Germinal center (tissue), 1 donor: ENCODE results near the gene NDEL1.

Experiments
- DNase-seq: peaks from one replicate; pipeline ENCODE4 v3.0.0; 2012; ENCODE audit warnings: mixed read lengths, low spot score

Gene NDEL1

DNA sequence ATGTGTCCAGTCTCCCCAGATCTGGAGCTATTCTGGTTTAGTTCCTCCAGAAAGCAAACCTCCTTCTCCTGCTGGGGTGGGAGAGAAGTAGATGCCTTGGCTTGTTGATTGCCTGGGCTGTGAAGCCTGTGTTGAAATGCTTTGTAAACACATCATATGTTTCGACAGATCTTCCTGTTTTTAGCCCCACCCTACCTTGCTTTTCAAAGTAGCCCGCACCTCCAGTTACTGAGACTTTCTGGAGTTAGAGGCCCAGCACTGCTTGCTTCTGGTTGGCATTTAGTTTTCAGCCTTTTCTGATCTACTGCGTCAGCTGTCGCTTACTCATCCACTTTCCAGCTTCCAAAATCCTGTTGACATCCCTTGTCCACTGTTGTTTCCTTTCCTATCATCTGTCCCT lies 17.9 kb upstream of the NDEL1 start:
- DNase-seq: no peak

DNA sequence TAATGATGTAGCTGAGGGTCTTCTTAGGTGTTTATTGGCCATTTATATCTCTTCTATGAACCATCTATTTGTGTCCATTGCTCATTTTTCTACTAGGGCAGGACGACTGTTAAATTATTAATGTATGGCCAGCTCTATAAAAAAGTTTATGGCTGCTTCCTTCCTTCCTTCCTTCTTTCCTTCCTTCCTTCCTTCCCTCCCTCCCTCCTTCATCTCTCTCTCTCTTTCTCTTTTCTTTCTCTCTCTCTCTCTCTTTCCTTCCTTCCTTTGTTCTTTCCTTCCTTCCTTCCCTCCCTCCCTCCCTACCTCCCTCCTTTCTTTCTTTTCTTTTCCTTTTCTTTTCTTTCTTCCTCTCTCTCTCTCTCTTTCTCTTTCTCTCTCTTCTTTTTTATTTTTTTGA lies 17.2 kb upstream of the NDEL1 start:
- no peak for DNase-seq

DNA sequence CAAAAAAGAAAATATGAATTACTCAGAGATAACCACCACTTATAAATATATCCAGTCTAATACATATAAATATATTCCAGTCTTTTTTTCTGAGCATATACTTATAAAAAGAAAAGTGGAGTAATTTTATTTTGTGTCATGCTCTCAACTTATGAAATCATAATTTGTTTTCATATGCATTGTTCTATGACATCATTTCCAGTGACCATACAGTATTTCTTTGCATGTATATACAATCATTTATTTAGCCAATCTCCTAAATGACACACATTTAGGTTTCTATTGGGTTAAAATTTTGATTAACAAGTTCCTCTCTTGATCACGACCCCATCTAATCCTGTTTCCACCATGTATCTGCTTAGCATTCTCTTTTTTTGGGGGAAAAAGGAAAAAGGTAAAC lies 16.4 kb upstream of the NDEL1 start:
- no peak for DNase-seq

DNA sequence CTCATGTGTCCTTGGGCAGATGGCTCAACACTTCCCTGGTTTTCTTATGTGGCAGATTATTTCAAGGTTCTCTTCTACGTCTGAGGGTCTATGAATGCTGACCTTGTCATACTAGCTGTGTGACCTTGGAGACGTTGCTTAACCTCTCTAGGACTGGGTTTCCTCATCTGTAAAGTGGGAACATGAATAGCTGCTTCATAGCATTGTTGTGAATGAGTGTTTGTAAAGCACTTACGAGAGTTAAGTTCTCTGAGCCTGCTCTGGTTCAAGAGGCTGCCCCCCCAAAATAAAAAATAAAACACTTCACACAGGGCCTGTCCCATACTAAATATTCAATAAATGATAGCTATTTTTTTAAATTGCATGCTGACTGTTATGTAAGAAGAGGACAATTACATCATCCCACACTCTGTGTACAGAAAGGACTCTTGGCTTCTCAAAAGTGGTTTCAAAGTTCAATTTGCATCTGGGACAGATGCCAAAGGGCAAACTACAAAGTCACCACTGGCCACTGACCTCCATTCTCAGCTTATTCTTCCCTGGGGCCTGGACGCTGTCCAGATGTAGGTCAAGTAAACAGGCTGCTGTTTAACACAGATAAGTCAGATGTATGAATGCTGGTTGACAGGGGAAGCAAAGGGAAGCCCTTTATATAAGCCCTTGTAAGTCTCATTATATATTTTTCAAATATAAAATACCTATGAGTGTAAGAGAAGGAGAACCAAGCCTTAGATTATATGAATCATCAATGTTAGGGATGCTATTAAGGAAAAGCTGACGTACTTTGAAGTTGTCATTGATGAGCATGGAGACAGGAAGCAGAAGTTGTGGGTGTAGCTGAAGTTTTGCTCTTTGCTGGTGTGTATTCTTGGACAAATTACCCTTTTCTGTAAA lies 15.4 kb upstream of the NDEL1 start:
- DNase-seq: no peak

DNA sequence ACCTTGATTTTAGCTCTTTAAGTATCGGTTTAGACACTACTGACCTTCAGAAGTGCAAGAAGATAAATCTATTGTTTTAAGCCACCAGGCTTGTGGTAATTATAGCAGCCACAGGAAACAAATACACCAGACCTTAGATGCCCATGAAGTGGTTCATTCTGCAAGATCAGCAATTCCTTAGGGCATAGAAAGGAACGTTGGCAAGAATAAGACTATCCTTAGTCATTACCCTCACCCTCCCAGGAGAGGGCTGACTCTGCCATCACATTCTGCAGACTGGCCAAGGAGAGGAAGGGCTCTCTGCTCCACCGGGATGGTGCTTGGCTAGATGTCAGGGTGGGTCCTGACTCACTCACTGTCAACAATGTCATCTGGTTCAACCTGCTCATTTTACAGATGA lies 14.1 kb upstream of the NDEL1 start:
- no peak for DNase-seq

DNA sequence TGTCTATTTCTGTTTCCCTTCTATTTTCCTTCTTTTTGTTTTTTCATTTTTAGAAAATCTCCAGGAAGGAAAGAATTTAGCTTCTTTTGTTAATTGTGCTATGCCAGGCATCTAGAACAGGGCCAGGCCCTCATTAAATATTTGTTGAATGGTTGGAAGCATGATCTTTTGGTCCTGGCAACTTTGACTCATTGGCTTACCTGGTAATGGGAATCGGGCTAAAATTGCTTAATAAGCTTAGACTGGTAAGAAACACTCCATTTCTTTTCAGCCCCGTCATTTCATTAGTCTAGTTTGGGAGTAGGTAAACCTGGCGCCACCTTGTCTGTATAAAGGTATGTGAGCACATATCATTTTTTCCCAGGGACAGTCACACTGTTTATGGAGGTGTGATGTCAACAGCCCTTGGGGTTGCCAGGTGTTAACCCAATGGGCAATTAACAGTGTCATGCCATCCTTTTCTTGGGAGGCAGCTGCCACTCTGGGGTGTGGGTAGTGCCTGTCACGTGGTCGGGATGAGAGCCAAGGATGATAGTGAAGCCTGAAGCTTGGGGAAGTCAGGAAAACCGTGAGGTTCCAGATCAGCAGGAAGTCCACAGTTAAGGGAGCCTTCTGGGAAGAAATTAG lies 9.5 kb upstream of the NDEL1 start:
- no peak for DNase-seq

DNA sequence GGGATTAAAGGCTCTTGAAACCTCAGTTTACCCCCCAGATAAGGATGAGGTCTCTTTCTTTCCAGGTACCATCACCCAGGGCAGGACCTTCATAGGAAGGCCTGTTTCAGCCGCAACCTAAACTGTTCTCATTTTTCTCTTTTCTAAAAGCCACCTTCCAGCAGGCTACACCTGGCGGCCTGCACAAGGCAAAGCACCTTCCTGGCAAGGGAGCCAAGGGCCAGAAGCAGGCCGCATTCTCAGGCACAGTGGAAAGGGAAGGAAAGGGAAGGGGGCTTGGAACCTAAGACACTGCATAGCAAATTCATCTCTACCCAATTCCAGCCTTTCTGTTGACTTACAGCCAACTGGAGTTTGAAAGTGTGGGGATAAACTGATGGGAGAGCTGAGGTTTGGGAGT lies 8.9 kb upstream of the NDEL1 start:
- DNase-seq: no peak

DNA sequence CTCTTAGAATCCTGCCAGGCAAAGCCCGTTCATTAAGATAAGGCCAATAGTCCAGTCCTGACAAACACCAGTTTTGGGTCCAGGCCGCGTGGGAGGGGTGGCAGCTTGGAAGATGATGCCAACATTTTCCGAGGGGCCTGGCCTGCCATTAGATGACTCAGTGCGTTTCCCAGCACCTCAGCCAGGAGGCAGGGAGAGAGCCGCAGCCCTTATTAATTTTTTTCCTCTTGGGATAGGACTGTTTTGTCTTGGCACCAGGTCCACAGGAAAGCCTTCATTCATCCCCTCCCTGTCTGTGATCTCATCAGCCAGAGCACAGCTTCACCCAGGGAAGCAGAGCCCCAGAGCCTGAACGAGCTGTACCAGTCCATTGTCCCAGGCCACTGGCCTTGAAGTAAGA lies 4.7 kb upstream of the NDEL1 start:
- DNase-seq: no peak

DNA sequence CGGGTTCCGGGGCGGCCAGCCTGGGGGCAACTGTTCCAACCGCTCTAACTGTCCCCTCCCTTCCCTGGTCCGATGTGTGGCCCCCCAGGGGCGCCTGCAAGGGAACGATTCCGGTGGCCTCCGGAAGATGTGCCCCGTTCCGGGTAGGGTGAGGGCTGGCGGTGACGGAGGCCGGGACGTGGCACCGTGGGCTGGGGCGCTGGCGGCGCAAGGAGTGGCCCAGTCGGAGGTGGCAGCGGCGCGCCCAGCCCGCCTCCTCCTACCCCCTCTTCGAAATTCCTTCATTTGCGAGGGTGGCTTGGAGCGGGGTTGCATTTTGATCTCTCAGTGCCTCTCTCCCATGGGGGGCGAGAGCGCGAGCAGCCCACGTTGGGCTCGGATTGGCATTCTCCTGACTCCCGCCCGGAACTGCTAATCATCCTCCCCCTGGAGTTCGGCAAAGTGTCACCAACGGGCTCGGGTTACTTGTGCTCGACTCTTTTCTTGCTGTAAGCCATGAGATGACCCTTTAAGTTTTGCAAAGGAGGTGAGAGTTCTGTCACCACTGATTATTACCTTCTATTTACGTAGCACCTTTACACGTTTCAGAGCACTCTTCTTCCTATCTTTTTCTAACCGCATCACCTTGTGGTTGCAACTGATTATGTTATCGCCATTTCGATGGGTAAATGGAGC lies 622 bp downstream of the NDEL1 start:
- DNase-seq: peak; percentile 64

DNA sequence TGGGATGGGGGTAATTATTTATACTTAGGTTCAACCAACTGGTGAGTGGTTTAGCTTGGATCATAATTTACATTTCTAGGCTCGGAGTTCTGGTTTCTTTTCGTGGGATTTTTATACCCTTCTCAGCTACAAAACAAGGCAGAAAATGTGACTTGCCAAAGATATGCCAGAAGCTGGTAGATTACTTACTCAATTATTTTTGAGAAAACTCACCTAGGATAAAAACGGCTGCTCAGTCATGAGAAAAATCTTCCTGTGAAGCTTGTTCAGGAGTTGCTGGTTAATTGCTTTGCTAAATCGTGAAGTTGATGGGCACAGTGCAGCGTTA lies 1.1 kb downstream of the NDEL1 start:
- DNase-seq: no peak

DNA sequence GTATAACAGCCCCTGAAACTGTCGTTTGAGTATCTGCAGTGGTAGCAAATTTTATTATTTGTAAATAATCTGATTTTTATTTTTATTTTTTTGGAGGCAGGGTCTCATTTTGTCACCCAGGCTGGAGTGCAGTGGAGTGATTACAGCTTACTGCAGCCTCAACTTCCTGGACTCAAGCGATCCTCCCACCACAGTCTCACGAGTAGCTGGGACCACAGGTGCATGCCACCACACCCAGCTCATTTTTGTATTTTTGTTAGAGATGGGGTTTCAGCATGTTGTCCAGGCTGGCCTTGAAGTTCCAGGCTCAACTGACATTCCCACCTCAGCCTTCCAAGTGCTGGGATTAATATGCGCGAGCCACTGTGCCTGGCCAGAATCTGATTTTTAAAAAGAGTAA lies 2.8 kb downstream of the NDEL1 start:
- no peak for DNase-seq

DNA sequence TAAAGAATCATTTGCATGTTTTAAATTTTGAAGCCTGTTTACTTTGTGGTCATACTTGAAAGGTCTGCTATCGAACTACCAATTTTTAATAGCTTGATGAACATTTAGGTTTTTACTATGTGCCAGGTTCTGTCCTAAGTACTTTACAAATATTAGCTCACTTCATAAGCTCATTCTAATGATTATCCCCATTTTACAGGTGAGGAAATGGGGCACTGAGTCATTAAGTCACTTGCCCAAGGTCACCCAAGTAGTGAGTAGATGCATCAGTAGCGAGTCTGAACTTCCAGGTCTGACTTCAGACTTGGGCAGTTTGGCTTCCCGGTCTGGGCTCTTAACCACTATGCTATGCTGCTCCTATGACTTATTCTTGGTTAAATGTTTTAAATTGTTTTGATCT lies 4.0 kb downstream of the NDEL1 start:
- no peak for DNase-seq

DNA sequence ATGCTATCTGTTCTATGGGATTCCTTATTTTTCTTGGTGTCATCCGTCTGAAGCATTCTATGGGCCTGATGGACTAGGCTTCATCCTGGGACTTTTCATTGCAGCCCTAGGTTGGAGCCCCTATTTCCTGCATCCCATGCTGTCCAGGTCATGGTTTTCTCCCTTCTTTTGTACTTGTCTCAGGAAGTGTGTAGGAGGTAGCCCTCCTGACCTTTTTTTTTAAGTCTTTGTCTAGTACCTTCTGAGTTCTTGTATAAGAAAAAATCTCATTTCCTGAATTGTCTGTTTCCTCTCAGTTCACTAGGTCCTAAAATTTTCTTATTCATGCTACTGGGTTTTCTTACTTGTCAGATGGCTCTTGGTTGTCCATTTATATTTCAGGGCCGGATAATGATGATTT lies 6.0 kb downstream of the NDEL1 start:
- DNase-seq: no peak

DNA sequence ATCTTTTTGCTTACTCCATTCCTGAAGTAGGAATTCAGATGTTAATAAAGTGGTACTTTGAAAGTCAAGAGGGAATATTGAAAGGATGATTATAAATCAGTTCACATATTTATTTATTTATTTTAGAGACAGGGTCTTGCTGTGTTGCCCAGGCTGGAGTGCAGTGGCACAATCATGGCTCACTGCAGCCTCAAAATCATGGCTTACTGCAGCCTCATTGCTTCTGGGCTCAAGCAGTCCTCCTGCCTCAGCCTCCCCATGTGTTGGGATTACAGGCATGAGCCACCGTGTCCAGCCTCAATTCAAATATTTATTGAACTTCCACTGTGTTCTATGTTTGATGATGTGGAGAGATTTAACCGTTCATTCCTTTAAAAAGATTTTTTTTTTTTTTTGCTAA lies 6.6 kb downstream of the NDEL1 start:
- no peak for DNase-seq

DNA sequence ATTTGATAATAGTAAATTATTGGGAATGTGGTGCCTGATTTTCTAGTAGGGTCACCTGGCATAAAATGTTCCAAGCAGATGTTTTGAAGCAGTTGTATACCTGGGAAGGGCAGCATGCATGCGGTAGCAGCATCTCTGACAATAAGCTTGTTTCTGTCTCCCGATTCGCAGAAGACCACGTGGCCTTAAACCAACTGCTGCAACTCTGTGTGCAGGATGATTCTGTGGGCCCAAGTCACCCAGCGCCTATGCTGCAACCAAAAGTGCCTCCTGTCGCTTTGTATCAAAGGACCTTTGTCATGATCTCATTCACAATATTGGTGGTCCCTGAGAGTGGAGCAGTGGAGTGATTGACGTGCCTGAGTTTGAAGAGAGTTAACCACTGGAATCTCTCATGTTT lies 8.1 kb downstream of the NDEL1 start:
- DNase-seq: no peak

DNA sequence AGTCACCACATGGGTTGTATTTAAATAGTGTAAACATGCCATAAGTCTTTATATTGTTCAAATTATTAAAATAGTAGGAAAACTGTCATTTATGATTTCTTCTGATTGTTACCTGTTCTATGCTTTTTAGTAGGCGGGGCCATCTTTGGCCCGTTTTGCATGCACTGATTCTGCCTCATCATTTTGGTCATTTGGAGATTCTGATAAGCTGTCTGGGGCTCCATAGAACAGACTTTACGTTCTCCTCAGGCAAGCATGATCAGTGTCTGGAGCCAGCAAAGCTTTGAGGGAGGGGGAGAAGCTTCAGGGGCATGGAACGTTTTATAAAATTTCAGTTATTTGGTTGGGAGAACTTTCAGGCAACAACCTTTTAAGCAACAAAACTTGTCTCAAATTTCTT lies 8.8 kb downstream of the NDEL1 start:
- no peak for DNase-seq

DNA sequence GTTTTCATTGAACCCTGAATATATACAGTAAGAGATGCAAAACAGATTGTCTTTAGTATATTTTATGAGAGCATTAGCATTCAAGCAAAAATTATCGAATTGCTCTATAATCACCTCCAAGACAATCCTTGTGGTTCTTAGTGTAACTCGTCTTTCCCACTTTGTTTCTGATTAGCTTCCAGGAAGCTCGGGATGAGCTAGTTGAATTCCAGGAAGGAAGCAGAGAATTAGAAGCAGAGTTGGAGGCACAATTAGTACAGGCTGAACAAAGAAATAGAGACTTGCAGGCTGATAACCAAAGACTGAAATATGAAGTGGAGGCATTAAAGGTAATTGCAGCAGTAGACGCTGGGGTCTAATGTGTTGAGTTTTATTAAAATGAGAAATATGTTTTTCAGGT lies 9.9 kb downstream of the NDEL1 start:
- DNase-seq: no peak

DNA sequence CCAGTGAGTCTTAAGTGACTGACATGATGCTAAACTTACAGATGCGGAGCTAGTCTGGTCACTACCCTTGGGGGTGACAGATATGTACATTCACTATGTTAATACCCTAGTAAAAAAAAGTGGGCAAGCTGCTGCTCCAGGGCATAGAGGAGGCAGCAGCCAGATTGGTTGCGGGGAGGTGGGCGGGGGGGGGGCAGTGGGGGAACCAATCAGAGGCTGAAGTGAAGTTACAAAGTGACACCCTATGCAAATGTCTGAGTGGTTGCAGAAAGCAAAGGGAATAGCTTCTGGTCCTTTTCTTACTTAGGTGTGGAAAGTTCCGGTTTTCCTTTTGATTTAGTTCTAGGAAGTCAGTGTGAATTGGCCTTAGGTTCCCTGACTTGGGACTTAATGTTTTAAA lies 12.1 kb downstream of the NDEL1 start:
- DNase-seq: no peak

DNA sequence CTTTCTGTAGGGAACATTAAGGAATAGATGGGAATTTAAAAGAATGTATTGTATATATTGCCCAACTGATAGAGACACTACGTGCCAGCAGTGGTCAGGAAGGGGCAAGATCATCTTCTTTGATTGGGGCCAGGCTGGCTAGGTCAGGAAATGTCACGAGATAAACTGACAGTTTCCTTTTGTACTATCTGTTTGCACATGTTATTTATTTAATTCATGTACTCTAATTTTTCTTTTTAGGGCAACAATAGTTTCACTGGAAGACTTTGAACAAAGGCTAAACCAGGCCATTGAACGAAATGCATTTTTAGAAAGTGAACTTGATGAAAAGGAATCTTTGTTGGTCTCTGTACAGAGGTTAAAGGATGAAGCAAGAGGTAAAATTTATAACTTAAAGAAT lies 12.6 kb downstream of the NDEL1 start:
- no peak for DNase-seq

DNA sequence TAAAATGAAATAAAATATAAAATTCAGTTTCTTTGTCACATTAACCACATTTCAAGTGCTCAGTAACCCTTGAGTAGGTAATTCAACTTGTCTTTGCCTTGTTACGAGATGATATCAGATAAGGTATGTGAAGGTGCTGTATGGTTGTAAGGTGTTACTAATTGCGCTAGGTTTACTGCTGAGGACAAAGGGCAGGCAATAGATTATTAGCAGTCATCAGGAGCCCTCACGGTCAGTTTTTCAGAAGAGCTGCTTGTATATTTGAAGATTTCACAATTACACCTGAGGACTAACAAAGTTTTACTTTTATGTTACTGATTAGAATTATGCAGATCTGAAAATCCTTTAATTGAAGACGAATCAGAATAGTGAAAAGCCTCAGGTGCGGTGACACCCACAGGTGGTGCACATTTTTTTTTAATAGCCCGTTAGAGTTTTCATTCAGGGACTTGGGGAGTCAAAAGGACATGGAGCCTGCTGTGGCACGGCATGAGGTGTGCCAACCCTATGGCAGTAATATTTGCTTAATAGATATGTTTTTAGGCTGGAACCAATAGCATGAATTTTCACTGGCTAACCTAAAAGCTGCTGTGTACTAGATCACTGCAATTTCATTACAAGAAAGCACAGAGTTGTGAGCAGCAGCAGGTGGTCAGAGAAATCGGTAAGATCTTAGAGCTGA lies 16.4 kb downstream of the NDEL1 start:
- DNase-seq: no peak

DNA sequence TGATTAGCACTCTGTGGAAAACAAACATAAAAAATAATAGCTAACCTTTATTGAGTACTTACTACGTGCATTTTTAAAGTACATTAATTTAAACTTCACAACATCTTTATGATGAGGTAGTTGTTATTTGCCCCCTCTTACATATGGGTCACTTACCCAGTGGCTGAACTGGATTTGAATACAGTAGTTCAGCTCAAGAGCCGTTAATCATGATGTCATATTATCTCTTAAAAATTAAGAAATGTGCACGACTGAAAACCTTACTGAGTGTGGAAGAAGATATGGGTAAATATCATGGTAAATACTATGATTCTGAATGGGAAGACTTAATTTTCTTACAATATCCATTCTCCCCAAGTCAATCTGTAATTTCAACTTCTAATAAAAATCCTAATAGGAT lies 17.6 kb downstream of the NDEL1 start:
- DNase-seq: no peak

DNA sequence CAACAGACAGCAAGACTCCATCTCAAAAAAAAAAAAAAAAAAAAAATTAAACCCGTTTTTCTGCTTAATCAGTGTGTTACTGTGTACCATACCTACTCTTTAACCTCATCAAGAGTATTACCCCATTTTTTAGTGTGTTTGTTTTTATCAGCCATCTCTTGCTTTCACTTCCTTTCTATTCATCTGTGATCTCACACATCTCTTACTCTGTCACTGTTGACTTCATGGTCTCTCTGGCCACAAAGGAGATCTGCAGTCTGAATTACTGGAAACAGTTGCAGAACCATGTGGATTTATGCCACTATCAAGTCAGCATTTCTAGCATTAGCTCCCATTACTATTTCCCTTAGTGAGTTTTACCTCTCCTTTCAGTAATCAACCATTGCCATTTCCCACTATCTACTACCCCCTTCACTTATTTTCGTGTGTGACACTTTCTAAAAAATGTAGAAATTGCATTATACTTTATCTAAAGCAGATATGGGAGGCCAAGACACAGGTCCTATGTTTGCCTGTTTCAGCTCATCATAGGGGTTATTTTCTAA lies 20.1 kb downstream of the NDEL1 start:
- no peak for DNase-seq

DNA sequence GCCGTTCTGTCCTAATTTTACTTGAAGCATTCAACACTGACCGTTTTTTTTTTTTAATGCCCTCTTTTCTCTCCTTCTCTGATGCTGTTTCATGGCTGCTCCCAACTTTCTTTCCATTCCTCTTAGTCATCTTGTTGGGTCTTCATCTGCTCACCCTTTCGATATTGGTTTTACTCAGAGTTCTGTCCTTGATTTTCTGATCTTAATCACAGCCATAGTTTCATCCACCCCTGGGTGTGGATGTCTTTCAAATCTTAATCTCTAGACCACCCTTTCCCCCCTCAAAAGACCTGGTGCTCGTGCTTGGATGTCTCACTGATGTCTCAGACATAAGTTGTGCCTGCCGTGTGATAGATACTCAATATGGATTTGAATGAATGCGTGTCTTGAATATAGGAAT lies 22.4 kb downstream of the NDEL1 start:
- DNase-seq: no peak
